ENCODE data around the gene NOTCH1. TPM values are rescaled to one million over a fixed set of nuclear protein-coding genes. Genes with fewer than 3 reads are reported as not detected.
"Not testable (repeated sequence)": the region's sequence is repeated elsewhere in the genome, so short reads cannot be mapped to it uniquely, and the experiment has no call there.

The NOTCH1 gene
- total and polyA plus RNA-seq, 9 donors: 16.7 to 39.5 (median 27.1) TPM

DNA sequence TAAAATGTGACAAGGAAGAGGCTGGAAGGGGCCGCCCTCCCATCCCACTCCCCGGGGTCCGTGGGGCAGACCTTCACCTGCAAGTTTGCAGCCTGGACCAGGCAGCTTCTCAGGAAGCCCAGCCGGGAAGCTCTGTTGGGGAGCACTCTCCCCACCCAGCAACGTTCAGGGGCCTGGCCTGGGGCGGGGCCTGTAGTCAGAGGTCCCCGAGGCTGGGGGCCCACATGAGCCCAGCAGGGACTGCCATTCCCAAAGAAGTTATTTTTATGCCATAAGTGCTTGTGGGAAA lies 32.7 kb upstream of the NOTCH1 start:
- no peaks in the 10 kb centered on the region for H3K36me3 ChIP-seq (ENCODE audit: control insufficient read depth, insufficient read depth, low read length)
- H3K9me3 ChIP-seq (replicated peaks; ENCODE audit: control insufficient read depth, low read depth, low read length): no peaks in the 10 kb centered on the region
- H3K4me3 ChIP-seq (ENCODE audit: low read length): no peak overlapping the region
- no peak for DNase-seq
- H3K27me3 ChIP-seq (ENCODE audit: control insufficient read depth, insufficient read depth, low read length): peaks cover 2% of the 10 kb centered on the region
- peaks cover 20% of the 10 kb centered on the region for H3K4me1 ChIP-seq (ENCODE audit: control insufficient read depth, insufficient read depth, low read length)
- 30% methylated on average over 2 of the region's 7 CpGs for WGBS (ENCODE audit: insufficient coverage)
- no peak overlapping the region for H3K27ac ChIP-seq (ENCODE audit: low read length)

DNA sequence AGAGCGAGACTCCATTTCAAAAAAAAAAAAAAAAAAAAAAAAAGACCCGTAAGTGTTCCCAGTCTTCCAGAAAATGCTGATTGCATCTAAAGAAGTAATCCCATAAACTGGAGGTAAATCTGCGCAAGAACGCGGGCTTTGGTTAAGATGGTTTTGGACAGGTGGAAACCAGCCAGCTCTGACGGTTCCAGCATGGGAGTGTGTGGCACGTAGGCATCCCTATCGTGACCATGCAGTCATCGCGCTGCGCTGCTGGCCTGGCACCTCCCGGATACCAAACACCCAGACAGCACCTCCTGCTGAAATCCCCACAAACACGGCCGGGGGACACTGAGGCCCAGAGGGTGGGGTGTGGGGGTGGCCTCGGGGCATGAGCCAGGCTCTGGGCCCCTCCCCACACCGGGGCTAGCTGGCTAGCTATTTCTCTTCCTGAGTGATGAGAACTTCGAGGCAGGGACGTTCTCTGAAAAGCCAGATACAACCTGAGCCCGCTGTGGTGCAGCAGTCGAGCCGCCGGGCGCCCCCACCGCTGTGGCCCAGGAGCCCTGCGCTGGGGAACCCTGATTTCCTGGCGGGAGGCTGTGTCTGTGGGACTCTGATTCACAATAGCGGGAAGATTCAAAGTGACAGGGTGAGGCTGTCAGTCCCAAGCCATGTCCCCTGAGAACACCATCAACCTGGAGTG lies 32.2 kb upstream of the NOTCH1 start:
- no peaks in the 10 kb centered on the region for H3K36me3 ChIP-seq (ENCODE audit: control insufficient read depth, insufficient read depth, low read length)
- peaks cover 2% of the 10 kb centered on the region for H3K27me3 ChIP-seq (ENCODE audit: control insufficient read depth, insufficient read depth, low read length)
- no peak for DNase-seq
- no peaks in the 10 kb centered on the region for H3K9me3 ChIP-seq (replicated peaks; ENCODE audit: control insufficient read depth, low read depth, low read length)
- H3K27ac ChIP-seq (ENCODE audit: low read length): no peak overlapping the region
- H3K4me3 ChIP-seq (ENCODE audit: low read length): no peak overlapping the region
- H3K4me1 ChIP-seq (ENCODE audit: control insufficient read depth, insufficient read depth, low read length): peaks cover 20% of the 10 kb centered on the region
- WGBS (ENCODE audit: insufficient coverage): 58% methylated on average over 13 of the region's 27 CpGs

DNA sequence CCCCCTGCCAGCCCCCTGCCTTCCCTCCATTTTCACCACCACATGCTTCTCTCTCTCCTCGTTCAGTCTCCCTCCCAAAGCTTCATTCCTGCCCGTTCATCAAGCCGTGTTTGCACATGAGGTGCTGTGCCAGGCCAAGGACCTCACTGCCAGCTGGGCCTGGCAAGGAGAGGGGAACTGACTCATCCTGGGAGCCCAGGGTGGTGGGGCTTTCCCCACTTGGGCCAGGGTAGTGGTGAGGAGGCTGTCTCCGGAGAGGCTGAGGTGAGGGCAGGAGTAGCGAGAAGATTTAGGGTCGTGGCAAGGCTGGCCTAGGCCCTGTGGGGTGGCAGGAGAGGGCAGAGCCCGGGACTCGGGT lies 30.4 kb upstream of the NOTCH1 start:
- H3K9me3 ChIP-seq (replicated peaks; ENCODE audit: control insufficient read depth, low read depth, low read length): no peaks in the 10 kb centered on the region
- no peaks in the 10 kb centered on the region for H3K36me3 ChIP-seq (ENCODE audit: control insufficient read depth, insufficient read depth, low read length)
- peaks cover 2% of the 10 kb centered on the region for H3K27me3 ChIP-seq (ENCODE audit: control insufficient read depth, insufficient read depth, low read length)
- H3K27ac ChIP-seq (ENCODE audit: low read length): no peak overlapping the region
- H3K4me1 ChIP-seq (ENCODE audit: control insufficient read depth, insufficient read depth, low read length): peaks cover 38% of the 10 kb centered on the region
- H3K4me3 ChIP-seq (ENCODE audit: low read length): no peak overlapping the region
- 67% methylated on average over 3 of the region's 8 CpGs for whole genome bisulfite sequencing (ENCODE audit: insufficient coverage)
- DNase-seq: no peak

DNA sequence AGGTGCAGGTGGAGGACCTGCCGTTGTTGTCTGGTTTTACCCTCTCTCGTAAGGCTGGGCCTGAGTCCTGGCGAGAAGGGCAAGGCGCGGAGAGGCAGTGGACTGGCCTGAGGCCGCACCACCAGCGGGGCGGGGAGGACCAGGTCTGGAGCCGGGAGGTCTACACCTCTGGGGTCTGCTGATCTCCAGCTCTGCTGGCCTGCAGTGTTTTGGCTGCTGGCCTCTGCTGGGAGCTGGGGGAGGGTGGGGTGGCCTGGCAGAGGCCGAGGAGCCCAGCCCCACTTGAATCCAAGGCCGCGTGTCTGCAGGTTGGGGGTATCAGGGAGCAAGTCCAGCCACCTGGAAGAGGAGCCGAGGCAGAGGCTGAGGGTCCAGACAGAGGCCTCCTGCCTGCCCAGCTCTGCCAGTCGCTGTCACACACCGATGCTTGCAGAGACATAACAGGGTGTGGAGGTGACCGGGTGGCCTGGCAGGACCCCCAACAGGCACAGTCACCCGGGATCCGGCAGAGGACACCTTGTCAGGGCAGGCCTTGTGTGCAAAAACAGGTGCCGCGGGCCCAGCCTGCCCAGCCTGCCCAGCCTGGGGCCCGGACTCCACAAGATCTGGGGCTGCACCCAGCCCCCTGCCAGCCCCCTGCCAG lies 29.9 kb upstream of the NOTCH1 start:
- peaks cover 43% of the 10 kb centered on the region for H3K4me1 ChIP-seq (ENCODE audit: control insufficient read depth, insufficient read depth, low read length)

DNA sequence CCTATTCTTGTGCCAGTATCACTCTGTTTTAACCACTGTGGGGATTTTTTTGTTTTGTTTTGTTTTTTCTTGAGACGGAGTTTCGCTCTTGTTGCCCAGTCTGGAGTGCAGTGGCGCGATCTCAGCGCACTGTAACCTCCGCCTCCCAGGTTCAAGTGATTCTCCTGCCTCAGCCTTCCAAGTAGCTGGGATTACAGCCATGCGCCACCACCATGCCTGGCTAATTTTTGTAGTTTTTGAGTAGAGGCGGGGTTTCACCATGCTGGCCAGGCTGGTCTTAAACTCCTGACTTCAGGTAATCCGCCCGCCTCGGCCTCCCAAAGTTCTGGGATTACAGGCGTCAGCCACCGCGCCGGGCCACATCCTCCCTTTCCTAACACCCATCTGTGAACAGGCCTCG lies 28.8 kb upstream of the NOTCH1 start:
- 94% methylated on average over 11 of the region's 16 CpGs for WGBS (ENCODE audit: insufficient coverage)
- not testable (repeated sequence) for H3K36me3 ChIP-seq (ENCODE audit: control insufficient read depth, insufficient read depth, low read length); H3K27me3 ChIP-seq (ENCODE audit: control insufficient read depth, insufficient read depth, low read length); H3K27ac ChIP-seq (ENCODE audit: low read length); H3K4me3 ChIP-seq (ENCODE audit: low read length); DNase-seq; H3K9me3 ChIP-seq (replicated peaks; ENCODE audit: control insufficient read depth, low read depth, low read length)
- H3K4me1 ChIP-seq (ENCODE audit: control insufficient read depth, insufficient read depth, low read length): peaks cover 50% of the 10 kb centered on the region

More for the DNA sequence above, 29.9 kb upstream of the NOTCH1 start:
- Histone ChIP-seq H3K27me3 (ENCODE audit: control insufficient read depth, insufficient read depth, low read length) (peaks cover 2% of the 10 kb centered on the region), H3K36me3 (ENCODE audit: control insufficient read depth, insufficient read depth, low read length) (no peaks in the 10 kb centered on the region), H3K27ac (ENCODE audit: low read length) (no peak overlapping the region), H3K4me3 (ENCODE audit: low read length) (no peak overlapping the region), H3K9me3 (replicated peaks; ENCODE audit: control insufficient read depth, low read depth, low read length) (no peaks in the 10 kb centered on the region)
- no peak for DNase-seq
- 73% methylated on average over 17 of the region's 21 CpGs for WGBS (ENCODE audit: insufficient coverage)

DNA sequence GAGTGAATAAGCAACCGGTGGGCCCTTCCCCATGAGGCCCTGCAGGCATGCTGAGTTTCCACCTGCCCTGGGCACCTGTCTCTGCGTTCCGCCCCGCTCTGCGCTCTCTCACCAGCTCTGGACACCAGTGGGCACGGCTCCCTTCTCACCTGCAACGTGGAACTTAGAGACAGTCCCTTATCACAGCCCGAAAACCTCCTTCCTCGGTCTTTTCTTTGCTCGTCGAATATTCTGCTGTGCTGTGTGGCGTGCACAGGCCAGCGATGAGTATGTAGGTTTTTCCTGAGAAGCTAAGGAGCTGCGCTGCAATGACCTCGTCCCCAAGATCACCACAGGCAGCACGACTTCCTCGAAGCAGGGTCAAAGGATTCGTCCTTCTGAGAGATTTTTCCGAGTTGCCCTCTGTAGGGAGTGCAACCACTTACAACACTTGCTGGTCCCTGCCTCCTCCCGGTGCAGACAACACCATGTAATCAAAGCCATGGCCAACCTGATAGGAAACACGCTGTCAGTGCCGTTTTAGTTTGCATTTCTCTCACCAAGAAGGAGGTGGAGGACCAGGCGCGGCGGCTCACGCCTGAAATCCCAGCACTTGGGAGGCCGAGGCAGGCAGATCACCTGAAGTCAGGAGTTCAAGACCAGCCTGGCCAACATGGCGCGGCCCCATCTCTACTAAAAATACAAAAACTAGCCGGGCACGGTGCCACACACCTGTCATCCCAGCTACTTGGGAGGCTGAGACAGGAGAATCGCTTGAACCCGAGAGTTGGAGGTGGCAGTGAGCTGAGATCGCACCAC lies 27.2 kb upstream of the NOTCH1 start:
- H3K9me3 ChIP-seq (replicated peaks; ENCODE audit: control insufficient read depth, low read depth, low read length): no peaks in the 10 kb centered on the region
- no peak overlapping the region for H3K27ac ChIP-seq (ENCODE audit: low read length)
- H3K27me3 ChIP-seq (ENCODE audit: control insufficient read depth, insufficient read depth, low read length): no peaks in the 10 kb centered on the region
- 73% methylated on average over 22 of the region's 34 CpGs for WGBS (ENCODE audit: insufficient coverage)
- no peak for DNase-seq
- H3K36me3 ChIP-seq (ENCODE audit: control insufficient read depth, insufficient read depth, low read length): no peaks in the 10 kb centered on the region
- H3K4me3 ChIP-seq (ENCODE audit: low read length): no peak overlapping the region
- H3K4me1 ChIP-seq (ENCODE audit: control insufficient read depth, insufficient read depth, low read length): peaks cover 53% of the 10 kb centered on the region

DNA sequence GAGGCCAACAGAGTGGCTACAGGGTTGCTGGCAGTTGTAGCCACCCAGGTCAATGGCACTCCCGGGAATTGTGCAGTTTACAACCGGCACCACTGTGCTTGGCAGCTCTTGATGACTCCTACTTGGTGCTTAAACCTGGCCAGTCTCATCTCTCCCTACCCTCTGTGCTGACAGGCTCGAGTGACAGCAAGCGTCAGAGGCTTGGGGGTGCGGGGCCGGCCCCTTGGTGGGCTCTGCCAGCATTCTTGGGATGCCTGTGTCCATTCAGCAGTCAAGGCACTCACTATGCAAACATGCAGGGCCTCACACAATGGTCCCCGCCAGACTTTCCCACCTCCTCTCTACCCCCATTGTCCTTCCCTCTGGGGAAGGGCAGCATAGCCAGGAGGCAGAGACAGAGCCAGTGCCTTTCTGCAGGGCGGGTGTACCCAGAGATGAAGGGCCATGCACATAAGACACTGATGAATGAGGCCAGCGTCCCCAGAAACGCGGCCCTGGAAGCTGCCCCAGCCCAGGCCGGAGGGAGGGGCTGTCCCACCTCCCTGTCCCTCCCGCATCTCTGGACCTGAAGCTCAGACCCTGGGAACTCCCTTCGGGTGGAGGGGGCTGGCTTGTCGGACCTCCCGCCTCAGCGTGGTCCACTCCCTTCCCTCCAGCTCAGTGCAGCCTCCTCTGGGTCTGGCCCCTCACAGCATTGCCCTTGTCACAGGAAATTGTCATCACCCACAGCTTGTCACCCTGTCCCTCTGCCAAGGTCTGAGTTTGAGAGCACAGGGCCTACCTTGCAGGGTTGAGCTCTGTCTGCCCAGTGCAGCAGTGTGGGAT lies 26.4 kb upstream of the NOTCH1 start:
- 21% methylated on average over 11 of the region's 17 CpGs for WGBS (ENCODE audit: insufficient coverage)
- no peak for DNase-seq
- Histone ChIP-seq H3K27ac (ENCODE audit: low read length) (no peak overlapping the region), H3K36me3 (ENCODE audit: control insufficient read depth, insufficient read depth, low read length) (no peaks in the 10 kb centered on the region), H3K9me3 (replicated peaks; ENCODE audit: control insufficient read depth, low read depth, low read length) (no peaks in the 10 kb centered on the region), H3K4me1 (ENCODE audit: control insufficient read depth, insufficient read depth, low read length) (peaks cover 60% of the 10 kb centered on the region), H3K27me3 (ENCODE audit: control insufficient read depth, insufficient read depth, low read length) (no peaks in the 10 kb centered on the region), H3K4me3 (ENCODE audit: low read length) (no peak overlapping the region)

DNA sequence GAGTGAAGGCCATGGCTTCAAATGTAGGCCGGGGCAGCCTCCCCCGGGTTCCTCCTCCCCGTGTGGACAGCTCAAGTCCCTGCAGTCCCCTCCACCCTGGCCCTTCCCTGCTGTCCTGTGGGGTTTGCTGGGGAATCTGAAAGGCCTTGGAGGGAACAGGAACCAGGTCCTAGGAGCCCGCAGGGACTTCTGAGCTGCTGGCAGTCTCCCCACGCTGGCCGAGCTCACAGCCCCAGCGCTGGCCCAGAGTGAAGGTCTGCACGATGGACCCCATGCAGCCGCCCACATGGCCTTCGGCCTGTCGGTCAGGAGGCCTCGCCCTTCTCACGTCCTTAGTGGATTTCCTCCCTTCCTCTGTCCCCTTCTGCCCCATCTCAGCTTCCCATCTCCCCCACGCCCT lies 25.7 kb upstream of the NOTCH1 start:
- DNase-seq: no peak
- no peaks in the 10 kb centered on the region for H3K36me3 ChIP-seq (ENCODE audit: control insufficient read depth, insufficient read depth, low read length)
- no peak overlapping the region for H3K4me3 ChIP-seq (ENCODE audit: low read length)
- H3K27ac ChIP-seq (ENCODE audit: low read length): peak overlapping the region; percentile 42
- H3K27me3 ChIP-seq (ENCODE audit: control insufficient read depth, insufficient read depth, low read length): no peaks in the 10 kb centered on the region
- WGBS (ENCODE audit: insufficient coverage): 42% methylated on average over 14 of the region's 14 CpGs
- peaks cover 64% of the 10 kb centered on the region for H3K4me1 ChIP-seq (ENCODE audit: control insufficient read depth, insufficient read depth, low read length)
- no peaks in the 10 kb centered on the region for H3K9me3 ChIP-seq (replicated peaks; ENCODE audit: control insufficient read depth, low read depth, low read length)

DNA sequence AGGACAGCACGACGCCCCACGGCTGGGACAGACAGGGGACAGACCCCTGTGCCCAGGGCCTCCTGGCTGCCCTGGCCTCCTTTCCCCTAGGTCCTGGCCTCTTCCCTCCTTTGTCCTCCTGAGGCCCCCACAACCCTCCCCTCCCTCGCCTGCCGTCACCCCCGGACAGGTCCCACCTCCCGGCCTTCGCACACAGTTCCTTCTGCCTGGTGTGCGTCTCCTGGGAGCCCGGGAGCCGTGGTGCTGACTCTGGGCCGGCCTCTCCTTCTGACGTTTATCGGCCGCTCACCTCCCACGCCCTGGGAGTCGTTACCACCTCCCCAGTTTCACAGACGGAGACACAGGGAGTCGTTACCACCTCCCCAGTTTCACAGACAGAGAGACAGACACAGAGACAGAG lies 25.1 kb upstream of the NOTCH1 start:
- Histone ChIP-seq H3K4me1 (ENCODE audit: control insufficient read depth, insufficient read depth, low read length) (peaks cover 64% of the 10 kb centered on the region), H3K27ac (ENCODE audit: low read length) (no peak overlapping the region), H3K4me3 (ENCODE audit: low read length) (no peak overlapping the region), H3K9me3 (replicated peaks; ENCODE audit: control insufficient read depth, low read depth, low read length) (no peaks in the 10 kb centered on the region), H3K36me3 (ENCODE audit: control insufficient read depth, insufficient read depth, low read length) (no peaks in the 10 kb centered on the region), H3K27me3 (ENCODE audit: control insufficient read depth, insufficient read depth, low read length) (no peaks in the 10 kb centered on the region)
- WGBS (ENCODE audit: insufficient coverage): 53% methylated on average over 17 of the region's 19 CpGs
- DNase-seq: no peak
